ENCODE data around the gene FLT3LG. TPM values are rescaled to one million over a fixed set of nuclear protein-coding genes. Genes with fewer than 3 reads are reported as not detected.
A peak's percentile ranks its signal among the peaks of the same experiment; 100 is the strongest.

FLT3LG gene
- total RNA-seq, 2 experiments from 2014 or later, result 57.7 to 61.2 TPM

DNA sequence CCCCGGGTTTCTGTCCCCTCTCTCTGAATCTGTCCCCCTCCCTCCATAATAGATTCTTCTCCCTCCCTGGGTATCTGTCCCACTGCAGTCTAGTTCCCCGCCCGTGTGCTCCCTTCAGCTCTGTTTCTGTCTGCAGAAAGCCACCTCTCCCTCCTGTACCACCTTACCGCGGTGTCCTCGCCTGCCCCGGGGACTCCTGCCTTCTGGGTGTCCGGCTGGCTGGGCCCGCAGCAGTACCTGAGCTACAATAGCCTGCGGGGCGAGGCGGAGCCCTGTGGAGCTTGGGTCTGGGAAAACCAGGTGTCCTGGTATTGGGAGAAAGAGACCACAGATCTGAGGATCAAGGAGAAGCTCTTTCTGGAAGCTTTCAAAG lies 39.7 kb downstream of the FLT3LG start:
- intact Hi-C loops (cut with micrococcal nuclease), result no loop called here
- Mint-ChIP-seq H3K4me1 (ENCODE audit: low read depth) (peaks cover 19% of the 10 kb centered on the region), H3K27me3 (no peaks in the 10 kb centered on the region), H3K9me3 (no peaks in the 10 kb centered on the region), H3K36me3 (ENCODE audit: low read depth) (no peaks in the 10 kb centered on the region), H3K27ac (peak overlapping the region; percentile 79), H3K4me3 (peak overlapping the region; percentile 76)
- ChIA-PET CTCF (interaction anchor here (1.1 to 3.3 kb wide), 7 partner anchors 13 to 56 kb away, joined by 3 to 16 read pairs (median 5); no protein-coding TSS in a partner anchor), POLR2A (interaction anchor here (0.7 to 2.2 kb wide), 6 partner anchors 14 to 47 kb away, joined by 3 to 8 read pairs (median 4); partner anchors contain the start of genes RCN3 and RPL13A)
- TF ChIP-seq CTCF (IDR thresholded peaks at IDR 0.05), result no peak
- no peak for DNase-seq
- peak; percentile 22 for ATAC-seq

DNA sequence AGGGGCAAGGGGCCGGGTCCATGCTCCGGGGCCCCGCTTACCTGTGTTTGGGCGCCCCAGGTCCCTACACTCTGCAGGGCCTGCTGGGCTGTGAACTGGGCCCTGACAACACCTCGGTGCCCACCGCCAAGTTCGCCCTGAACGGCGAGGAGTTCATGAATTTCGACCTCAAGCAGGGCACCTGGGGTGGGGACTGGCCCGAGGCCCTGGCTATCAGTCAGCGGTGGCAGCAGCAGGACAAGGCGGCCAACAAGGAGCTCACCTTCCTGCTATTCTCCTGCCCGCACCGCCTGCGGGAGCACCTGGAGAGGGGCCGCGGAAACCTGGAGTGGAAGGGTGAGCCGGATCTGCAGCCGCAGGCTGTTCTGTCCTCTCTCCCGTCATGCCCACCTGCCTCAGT lies 40.1 kb downstream of the FLT3LG start:
- POLR2A ChIA-PET, result interaction anchor here (0.6 to 2.2 kb wide), 7 partner anchors 13 to 47 kb away, joined by 3 to 8 read pairs (median 3); partner anchors contain the start of genes RCN3 and RPL13A
- intact Hi-C loops (cut with micrococcal nuclease), result no loop called here
- no peak overlapping the region for H3K27ac Mint-ChIP-seq

GRCh38 chr19:49515767-49516166 lies 41.8 kb downstream of the FLT3LG start:
- Mint-ChIP-seq H3K9me3 (no peaks in the 10 kb centered on the region), H3K27me3 (no peaks in the 10 kb centered on the region), H3K4me1 (ENCODE audit: low read depth) (peaks cover 19% of the 10 kb centered on the region), H3K36me3 (ENCODE audit: low read depth) (no peaks in the 10 kb centered on the region), H3K27ac (no peak overlapping the region), H3K4me3 (no peak overlapping the region)
- ChIA-PET CTCF (interaction anchor here (0.8 to 3.3 kb wide), 4 partner anchors 9 to 54 kb away, joined by 3 to 16 read pairs (median 7); no protein-coding TSS in a partner anchor), POLR2A (no interaction called here)
- DNase-seq, result no peak
- TF ChIP-seq CTCF (IDR thresholded peaks at IDR 0.05), result no peak
- intact Hi-C loops (cut with micrococcal nuclease), result no loop called here
- no peak for ATAC-seq

More for the DNA sequence above, 40.1 kb downstream of the FLT3LG start:
- no peaks in the 10 kb centered on the region for H3K36me3 Mint-ChIP-seq (ENCODE audit: low read depth)
- H3K27me3 Mint-ChIP-seq, result no peaks in the 10 kb centered on the region
- peaks cover 19% of the 10 kb centered on the region for H3K4me1 Mint-ChIP-seq (ENCODE audit: low read depth)
- CTCF ChIA-PET, result interaction anchor here (1.1 to 3.3 kb wide), 7 partner anchors 13 to 56 kb away, joined by 3 to 16 read pairs (median 5); no protein-coding TSS in a partner anchor
- ATAC-seq (no peak), DNase-seq (no peak)
- no peak for TF ChIP-seq CTCF (IDR thresholded peaks at IDR 0.05)
- H3K9me3 Mint-ChIP-seq, result no peaks in the 10 kb centered on the region
- peak overlapping the region; percentile 76 for H3K4me3 Mint-ChIP-seq

DNA sequence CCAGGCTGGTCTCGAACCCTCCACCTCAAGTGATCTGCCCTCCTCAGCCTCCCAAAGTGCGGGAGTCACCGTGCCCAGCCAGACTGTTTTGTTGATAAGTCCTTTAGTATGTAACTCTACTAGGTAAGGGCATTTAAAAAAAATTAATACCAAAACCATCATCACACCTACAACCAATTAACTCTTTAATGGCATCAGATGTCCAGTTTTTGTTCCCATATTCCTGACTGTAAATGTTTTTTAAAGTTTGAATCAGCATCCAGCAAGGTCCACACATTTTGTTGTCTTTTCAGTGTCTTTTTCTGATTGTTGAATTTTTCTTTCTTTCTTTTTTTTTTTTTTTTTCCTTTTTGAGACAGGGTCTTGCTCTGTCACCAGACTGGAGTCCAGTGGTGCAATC lies 44.0 kb downstream of the FLT3LG start:
- intact Hi-C loops (cut with micrococcal nuclease), result no loop called here
- Mint-ChIP-seq H3K27me3 (no peaks in the 10 kb centered on the region), H3K4me3 (no peak overlapping the region), H3K36me3 (ENCODE audit: low read depth) (no peaks in the 10 kb centered on the region), H3K27ac (no peak overlapping the region), H3K9me3 (no peaks in the 10 kb centered on the region), H3K4me1 (ENCODE audit: low read depth) (peaks cover 8% of the 10 kb centered on the region)
- POLR2A ChIA-PET, result no interaction called here
- TF ChIP-seq CTCF (IDR thresholded peaks at IDR 0.05), result no peak
- CTCF ChIA-PET, result interaction anchor here (1.1 to 1.5 kb wide), 5 partner anchors 15 to 155 kb away, joined by 3 to 9 read pairs (median 3); no protein-coding TSS in a partner anchor
- no peak for DNase-seq
- no peak for ATAC-seq

GRCh38 chr19:49520705-49521319 lies 46.8 kb downstream of the FLT3LG start:
- no peaks in the 10 kb centered on the region for H3K27me3 Mint-ChIP-seq
- no peaks in the 10 kb centered on the region for H3K36me3 Mint-ChIP-seq (ENCODE audit: low read depth)
- H3K4me1 Mint-ChIP-seq (ENCODE audit: low read depth), result peaks cover 2% of the 10 kb centered on the region
- H3K4me3 Mint-ChIP-seq, result no peak overlapping the region
- ATAC-seq, result no peak
- CTCF ChIA-PET, result interaction anchor here (0.8 to 2.1 kb wide), 4 partner anchors 13 to 50 kb away, joined by 3 to 7 read pairs (median 6); no protein-coding TSS in a partner anchor
- no peaks in the 10 kb centered on the region for H3K9me3 Mint-ChIP-seq
- H3K27ac Mint-ChIP-seq, result no peak overlapping the region
- intact Hi-C loops (cut with micrococcal nuclease), result no loop called here
- no peak for TF ChIP-seq CTCF (IDR thresholded peaks at IDR 0.05)
- DNase-seq, result no peak
- POLR2A ChIA-PET, result interaction anchor here (0.7 to 1.7 kb wide), 3 partner anchors 10 to 31 kb away, joined by 3 to 5 read pairs (median 4); partner anchors contain the start of gene RPS11

All from activated CD8-positive, alpha-beta T cell treated with anti-CD3 and anti-CD28 coated beads for 36 hours (primary cell).